Activated naive CD8-positive, alpha-beta T cell treated with anti-CD3 and anti-CD28 coated beads, Interleukin-2, amount 50 U/mL, for 24 hours (primary cell): ENCODE measurements around the gene GALNT2.

Source experiments
- ATAC-seq: fragments of 150-1000 bp; cut with Tn5 transposase; one replicate; pipeline ENCODE4 v1.10.0; 2021
- DNase-seq: peaks from one replicate; pipeline ENCODE4 v3.0.0; 2021
- H3K27ac Mint-ChIP-seq: one replicate; pipeline ENCODE4 v1.8.0; 2021; ENCODE audit warnings: mild to moderate bottlenecking, mixed read lengths
- H3K27me3 Mint-ChIP-seq: one replicate; pipeline ENCODE4 v1.8.0; 2021; ENCODE audit warnings: mixed read lengths
- H3K36me3 Mint-ChIP-seq: one replicate; pipeline ENCODE4 v1.8.0; 2021; ENCODE audit warnings: low read depth, mixed read lengths
- H3K4me1 Mint-ChIP-seq: one replicate; pipeline ENCODE4 v1.8.0; 2021; ENCODE audit warnings: mixed read lengths
- H3K4me3 Mint-ChIP-seq: one replicate; pipeline ENCODE4 v1.8.0; 2021; ENCODE audit warnings: mild to moderate bottlenecking, moderate library complexity, mixed read lengths
- H3K9me3 Mint-ChIP-seq: one replicate; pipeline ENCODE4 v1.8.0; 2021; ENCODE audit warnings: mixed read lengths

Gene GALNT2

GRCh38 chr1:230208619-230209261 is 141.7 kb downstream of the GALNT2 start:
- H3K4me1 Mint-ChIP-seq, result peaks cover 64% of the 10 kb centered on the region
- H3K27ac Mint-ChIP-seq, result peak overlapping the region; percentile 99
- no peaks in the 10 kb centered on the region for H3K27me3 Mint-ChIP-seq
- DNase-seq, result peak; percentile 54
- peaks cover 41% of the 10 kb centered on the region for H3K36me3 Mint-ChIP-seq
- H3K4me3 Mint-ChIP-seq, result peak overlapping the region; percentile 72
- no peaks in the 10 kb centered on the region for H3K9me3 Mint-ChIP-seq
- peak; percentile 93 for ATAC-seq

GRCh38 chr1:230210326-230210980 is 143.4 kb downstream of the GALNT2 start:
- Mint-ChIP-seq H3K9me3 (no peaks in the 10 kb centered on the region), H3K27me3 (no peaks in the 10 kb centered on the region), H3K36me3 (peaks cover 39% of the 10 kb centered on the region), H3K4me3 (no peak overlapping the region), H3K4me1 (peaks cover 70% of the 10 kb centered on the region), H3K27ac (peak overlapping the region; percentile 99)
- no peak for DNase-seq
- ATAC-seq, result no peak

- Mint-ChIP-seq H3K4me1 (peaks cover 74% of the 10 kb centered on the region), H3K9me3 (no peaks in the 10 kb centered on the region), H3K27me3 (no peaks in the 10 kb centered on the region), H3K27ac (peak overlapping the region; percentile 99), H3K36me3 (peaks cover 41% of the 10 kb centered on the region), H3K4me3 (no peak overlapping the region)
- ATAC-seq (no peak), DNase-seq (no peak)
Observed at GRCh38 chr1:230210981-230211336, 143.9 kb downstream of the GALNT2 start.

GRCh38 chr1:230211436-230212145 is 144.6 kb downstream of the GALNT2 start:
- Mint-ChIP-seq H3K4me3 (no peak overlapping the region), H3K27me3 (no peaks in the 10 kb centered on the region), H3K27ac (peak overlapping the region; percentile 59), H3K36me3 (peaks cover 42% of the 10 kb centered on the region), H3K9me3 (no peaks in the 10 kb centered on the region), H3K4me1 (peaks cover 74% of the 10 kb centered on the region)
- ATAC-seq, result no peak
- no peak for DNase-seq

GRCh38 chr1:230212405-230212936 is 145.4 kb downstream of the GALNT2 start:
- Mint-ChIP-seq H3K4me1 (peaks cover 75% of the 10 kb centered on the region), H3K27me3 (no peaks in the 10 kb centered on the region), H3K27ac (peak overlapping the region; percentile 59), H3K36me3 (peaks cover 46% of the 10 kb centered on the region), H3K9me3 (no peaks in the 10 kb centered on the region), H3K4me3 (peak overlapping the region; percentile 42)
- no peak for DNase-seq
- ATAC-seq, result no peak

GRCh38 chr1:230215031-230215430 is 148.0 kb downstream of the GALNT2 start:
- no peak for ATAC-seq
- no peak overlapping the region for H3K4me3 Mint-ChIP-seq
- peaks cover 47% of the 10 kb centered on the region for H3K36me3 Mint-ChIP-seq
- no peak for DNase-seq
- H3K27ac Mint-ChIP-seq, result no peak overlapping the region
- no peaks in the 10 kb centered on the region for H3K9me3 Mint-ChIP-seq
- H3K4me1 Mint-ChIP-seq, result peaks cover 55% of the 10 kb centered on the region
- H3K27me3 Mint-ChIP-seq, result no peaks in the 10 kb centered on the region

- Mint-ChIP-seq H3K4me3 (no peak overlapping the region), H3K36me3 (peaks cover 46% of the 10 kb centered on the region), H3K27ac (no peak overlapping the region), H3K4me1 (peaks cover 50% of the 10 kb centered on the region), H3K9me3 (no peaks in the 10 kb centered on the region), H3K27me3 (no peaks in the 10 kb centered on the region)
- DNase-seq, result no peak
- ATAC-seq, result no peak
Observed at GRCh38 chr1:230215529-230215928, 148.5 kb downstream of the GALNT2 start.

- Mint-ChIP-seq H3K36me3 (peaks cover 41% of the 10 kb centered on the region), H3K4me1 (peaks cover 42% of the 10 kb centered on the region), H3K27me3 (no peaks in the 10 kb centered on the region), H3K27ac (no peak overlapping the region), H3K4me3 (no peak overlapping the region), H3K9me3 (no peaks in the 10 kb centered on the region)
- DNase-seq (no peak), ATAC-seq (no peak)
Observed at GRCh38 chr1:230216896-230217295, 149.9 kb downstream of the GALNT2 start.

GRCh38 chr1:230218667-230219066 is 151.6 kb downstream of the GALNT2 start:
- H3K36me3 Mint-ChIP-seq, result peaks cover 32% of the 10 kb centered on the region
- no peak for ATAC-seq
- no peak for DNase-seq
- no peak overlapping the region for H3K4me3 Mint-ChIP-seq
- no peak overlapping the region for H3K27ac Mint-ChIP-seq
- no peaks in the 10 kb centered on the region for H3K27me3 Mint-ChIP-seq
- H3K4me1 Mint-ChIP-seq, result peaks cover 31% of the 10 kb centered on the region
- no peaks in the 10 kb centered on the region for H3K9me3 Mint-ChIP-seq

GRCh38 chr1:230219174-230220067 is 152.4 kb downstream of the GALNT2 start:
- H3K4me1 Mint-ChIP-seq, result peaks cover 31% of the 10 kb centered on the region
- H3K27ac Mint-ChIP-seq, result no peak overlapping the region
- H3K36me3 Mint-ChIP-seq, result peaks cover 30% of the 10 kb centered on the region
- ATAC-seq (no peak), DNase-seq (no peak)
- no peaks in the 10 kb centered on the region for H3K9me3 Mint-ChIP-seq
- no peaks in the 10 kb centered on the region for H3K27me3 Mint-ChIP-seq
- no peak overlapping the region for H3K4me3 Mint-ChIP-seq

GRCh38 chr1:230220478-230220877 is 153.4 kb downstream of the GALNT2 start:
- H3K27me3 Mint-ChIP-seq, result no peaks in the 10 kb centered on the region
- no peak overlapping the region for H3K4me3 Mint-ChIP-seq
- peaks cover 27% of the 10 kb centered on the region for H3K4me1 Mint-ChIP-seq
- peaks cover 26% of the 10 kb centered on the region for H3K36me3 Mint-ChIP-seq
- H3K9me3 Mint-ChIP-seq, result no peaks in the 10 kb centered on the region
- ATAC-seq, result no peak
- H3K27ac Mint-ChIP-seq, result no peak overlapping the region
- DNase-seq, result no peak

GRCh38 chr1:230220907-230221306 is 153.9 kb downstream of the GALNT2 start:
- H3K4me3 Mint-ChIP-seq, result no peak overlapping the region
- no peaks in the 10 kb centered on the region for H3K27me3 Mint-ChIP-seq
- DNase-seq, result no peak
- peaks cover 24% of the 10 kb centered on the region for H3K36me3 Mint-ChIP-seq
- no peaks in the 10 kb centered on the region for H3K9me3 Mint-ChIP-seq
- H3K27ac Mint-ChIP-seq, result no peak overlapping the region
- H3K4me1 Mint-ChIP-seq, result peaks cover 24% of the 10 kb centered on the region
- no peak for ATAC-seq

GRCh38 chr1:230222678-230223077 is 155.6 kb downstream of the GALNT2 start:
- H3K36me3 Mint-ChIP-seq, result peaks cover 21% of the 10 kb centered on the region
- H3K27ac Mint-ChIP-seq, result no peak overlapping the region
- DNase-seq (no peak), ATAC-seq (no peak)
- no peaks in the 10 kb centered on the region for H3K27me3 Mint-ChIP-seq
- no peak overlapping the region for H3K4me3 Mint-ChIP-seq
- no peaks in the 10 kb centered on the region for H3K9me3 Mint-ChIP-seq
- peaks cover 17% of the 10 kb centered on the region for H3K4me1 Mint-ChIP-seq
